ENCODE results near the gene CFAP20DC.

DNA sequence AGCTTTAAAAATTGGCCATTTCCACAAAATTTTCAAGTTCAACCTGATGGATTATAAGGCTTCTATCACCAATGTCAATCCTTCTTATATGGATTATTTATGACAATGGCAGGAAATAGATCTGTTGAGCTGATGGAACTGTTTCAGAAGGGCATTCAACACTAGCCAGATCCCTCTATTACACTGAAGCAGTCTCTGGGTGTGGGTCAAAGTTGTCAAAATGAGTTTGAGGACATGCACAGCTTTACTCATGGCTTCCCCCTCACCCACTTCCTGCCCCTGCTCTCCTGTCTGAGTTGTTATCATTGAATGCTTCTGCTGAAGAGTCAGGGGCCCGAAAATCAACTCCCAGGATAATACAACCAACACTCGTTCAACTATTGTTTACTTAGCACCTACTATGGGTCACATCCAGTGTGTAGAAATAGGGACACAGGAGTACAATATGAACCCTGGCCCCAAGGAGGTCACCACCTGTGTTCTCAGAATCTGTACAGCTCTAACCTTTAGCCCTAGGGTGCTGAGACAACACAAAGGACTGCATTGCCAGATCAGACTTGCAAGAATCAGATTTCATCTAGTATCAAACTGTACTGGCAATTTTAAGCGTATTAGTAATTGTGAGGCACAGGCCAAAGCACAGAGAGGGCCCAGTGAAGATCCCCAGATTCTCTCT is 341.6 kb downstream of the CFAP20DC start:
- TF ChIP-seq, protein P1, sequence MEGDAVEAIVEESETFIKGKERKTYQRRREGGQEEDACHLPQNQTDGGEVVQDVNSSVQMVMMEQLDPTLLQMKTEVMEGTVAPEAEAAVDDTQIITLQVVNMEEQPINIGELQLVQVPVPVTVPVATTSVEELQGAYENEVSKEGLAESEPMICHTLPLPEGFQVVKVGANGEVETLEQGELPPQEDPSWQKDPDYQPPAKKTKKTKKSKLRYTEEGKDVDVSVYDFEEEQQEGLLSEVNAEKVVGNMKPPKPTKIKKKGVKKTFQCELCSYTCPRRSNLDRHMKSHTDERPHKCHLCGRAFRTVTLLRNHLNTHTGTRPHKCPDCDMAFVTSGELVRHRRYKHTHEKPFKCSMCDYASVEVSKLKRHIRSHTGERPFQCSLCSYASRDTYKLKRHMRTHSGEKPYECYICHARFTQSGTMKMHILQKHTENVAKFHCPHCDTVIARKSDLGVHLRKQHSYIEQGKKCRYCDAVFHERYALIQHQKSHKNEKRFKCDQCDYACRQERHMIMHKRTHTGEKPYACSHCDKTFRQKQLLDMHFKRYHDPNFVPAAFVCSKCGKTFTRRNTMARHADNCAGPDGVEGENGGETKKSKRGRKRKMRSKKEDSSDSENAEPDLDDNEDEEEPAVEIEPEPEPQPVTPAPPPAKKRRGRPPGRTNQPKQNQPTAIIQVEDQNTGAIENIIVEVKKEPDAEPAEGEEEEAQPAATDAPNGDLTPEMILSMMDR (conservative IDR thresholded peaks at IDR 0.05; ENCODE audit: low read length), result no peak
- no peak for TF ChIP-seq EZH2phosphoT487 (IDR thresholded peaks at IDR 0.05; ENCODE audit: borderline replicate concordance, low read depth, low read length)
